ENCODE results near the gene ANKRD63.

- TF ChIP-seq ZFX (CRISPR knock-in tag; IDR thresholded peaks at IDR 0.05): no peak
- TF ChIP-seq ZNF121 (CRISPR knock-in tag; conservative IDR thresholded peaks at IDR 0.05): no peak
- TF ChIP-seq CTCF (IDR thresholded peaks at IDR 0.05 in 2 of 3, conservative IDR thresholded peaks at IDR 0.05 in 1 of 3; ENCODE audit: insufficient read depth in 2 of 3, low read depth in 1 of 3, low read length in 3 of 3): no peak
- no peak for TF ChIP-seq PHB (CRISPR knock-in tag; IDR thresholded peaks at IDR 0.05)
- TF ChIP-seq UBTF (IDR thresholded peaks at IDR 0.05; ENCODE audit: borderline replicate concordance in 1 of 2, low read depth in 2 of 2, low read length in 2 of 2): no peak
- TF ChIP-seq ZZZ3 (IDR thresholded peaks at IDR 0.05): no peak
- TF ChIP-seq THAP7 (CRISPR knock-in tag; IDR thresholded peaks at IDR 0.05): no peak
- TF ChIP-seq ARNT (IDR thresholded peaks at IDR 0.05): no peak
- TF ChIP-seq SP1 (CRISPR knock-in tag; IDR thresholded peaks at IDR 0.05): no peak
- no peak for TF ChIP-seq NUFIP1 (IDR thresholded peaks at IDR 0.05; ENCODE audit: partially characterized antibody)
- no peak for TF ChIP-seq KDM1A (IDR thresholded peaks at IDR 0.05)
- no peak for TF ChIP-seq EP300 (IDR thresholded peaks at IDR 0.05; ENCODE audit: low read length)
- no peak for TF ChIP-seq MXI1 (IDR thresholded peaks at IDR 0.05; ENCODE audit: low read depth, low read length)
- no peak for TF ChIP-seq E2F5 (CRISPR knock-in tag; IDR thresholded peaks at IDR 0.05)
Observed at GRCh38 chr15:40240619-40241221, 42.1 kb downstream of the ANKRD63 start.

Measured in K562 (cell line).